HG03060 (cell line): ENCODE data around the gene SAMD8.
"Not testable (repeated sequence)": the region's sequence is repeated elsewhere in the genome, so short reads cannot be mapped to it uniquely, and the experiment has no call there.

Experiments used
- ATAC-seq: cut with Tn5 transposase; IDR thresholded peaks from one replicate; pipeline ENCODE4 v1.9.1; 2021; ENCODE audit warnings: low read depth, moderate number of reproducible peaks; ENCODE audit not compliant: unreplicated experiment

Gene SAMD8

GRCh38 chr10:75210282-75211006, 99.0 kb downstream of the SAMD8 start, which contains the start of gene VDAC2:
Gene VDAC2, plus strand, starts transcription at chr10:75210796. Its CDS starts 363 bp downstream, at chr10:75211159.
- ATAC-seq: peak; percentile 78

- ATAC-seq: no peak
Observed at GRCh38 chr10:75211007-75211691, 99.7 kb downstream of the SAMD8 start.

GRCh38 chr10:75212343-75212742, 100.9 kb downstream of the SAMD8 start:
- ATAC-seq: no peak

- ATAC-seq: no peak
Observed at GRCh38 chr10:75220274-75220673, 108.8 kb downstream of the SAMD8 start.

- ATAC-seq: not testable (repeated sequence)
Observed at GRCh38 chr10:75221492-75221891, 110.0 kb downstream of the SAMD8 start.

GRCh38 chr10:75223507-75223906, 112.1 kb downstream of the SAMD8 start:
- no peak for ATAC-seq

GRCh38 chr10:75226095-75226494, 114.6 kb downstream of the SAMD8 start:
- no peak for ATAC-seq

- ATAC-seq: no peak
Observed at GRCh38 chr10:75226656-75227055, 115.2 kb downstream of the SAMD8 start.

GRCh38 chr10:75228278-75228677, 116.8 kb downstream of the SAMD8 start:
- ATAC-seq: no peak

GRCh38 chr10:75228834-75229233, 117.4 kb downstream of the SAMD8 start:
- ATAC-seq: no peak

GRCh38 chr10:75229971-75230370, 118.5 kb downstream of the SAMD8 start:
- ATAC-seq: no peak

GRCh38 chr10:75230600-75231038, 119.2 kb downstream of the SAMD8 start:
- ATAC-seq: peak; percentile 42
